ENCODE measurements around the gene RNF133. TPM values are rescaled to one million over a fixed set of nuclear protein-coding genes. Genes with fewer than 3 reads are reported as not detected.

RNF133 gene
- total RNA-seq, 1 experiment from 2014 or later, result 0.26 TPM

DNA sequence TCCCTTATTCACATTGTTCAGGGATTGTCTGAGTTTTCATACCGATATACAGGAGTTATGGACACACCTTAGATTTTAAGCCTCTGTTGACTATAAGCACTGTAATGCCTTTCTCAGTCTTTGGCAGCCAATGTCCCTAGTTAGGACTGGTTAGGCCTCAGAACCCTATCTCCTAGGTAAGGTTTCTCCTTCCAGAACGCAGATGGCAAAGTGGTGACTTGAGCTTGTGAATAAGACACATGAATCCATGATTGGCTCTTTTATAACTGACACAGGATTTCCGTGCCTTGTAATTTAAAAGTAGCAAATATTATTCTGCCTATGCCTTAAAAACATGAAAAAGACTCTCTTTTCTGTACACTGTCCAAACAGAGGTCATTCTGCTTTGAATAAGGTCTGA lies 16.3 kb upstream of the RNF133 start:
- no peaks in the 10 kb centered on the region for H3K27me3 ChIP-seq (ENCODE audit: low read length)
- no peaks in the 10 kb centered on the region for H3K79me2 ChIP-seq (ENCODE audit: low read length)
- H3K27ac ChIP-seq (ENCODE audit: low read length), result no peak overlapping the region
- no peaks in the 10 kb centered on the region for H4K20me1 ChIP-seq (ENCODE audit: low read length)
- H3K4me2 ChIP-seq (ENCODE audit: low read length), result no peak overlapping the region
- H2AFZ ChIP-seq (ENCODE audit: low read length), result no peak overlapping the region
- no peak for ATAC-seq
- ChIA-PET CTCF (no interaction called here), POLR2A (ENCODE audit: unreplicated experiment) (no interaction called here)
- intact Hi-C loops (cut with micrococcal nuclease), result no loop called here
- no peaks in the 10 kb centered on the region for H3K4me1 ChIP-seq (ENCODE audit: insufficient read depth, low read length)
- no peak for DNase-seq
- H3K9me2 ChIP-seq (replicated peaks; ENCODE audit: low read length), result no peaks in the 10 kb centered on the region
- no peaks in the 10 kb centered on the region for H3K36me3 ChIP-seq (ENCODE audit: low read depth, low read length)
- TF ChIP-seq EZH2phosphoT487 (IDR thresholded peaks at IDR 0.05; ENCODE audit: borderline replicate concordance, low read length) (no peak), EZH2 (IDR thresholded peaks at IDR 0.05; ENCODE audit: low read length, unreplicated experiment) (no peak), CTCF (conservative IDR thresholded peaks at IDR 0.05; ENCODE audit: low read depth, low read length) (no peak)
- no peak overlapping the region for H3K9ac ChIP-seq (ENCODE audit: low read length)
- H3K9me3 ChIP-seq (ENCODE audit: low read length), result no peaks in the 10 kb centered on the region
- no TSS peak for BruUV-seq (replicated peaks)
- H3F3A ChIP-seq (ENCODE audit: low read length, unreplicated experiment), result no peaks in the 10 kb centered on the region
- H3K4me3 ChIP-seq (ENCODE audit: low read length), result no peak overlapping the region

DNA sequence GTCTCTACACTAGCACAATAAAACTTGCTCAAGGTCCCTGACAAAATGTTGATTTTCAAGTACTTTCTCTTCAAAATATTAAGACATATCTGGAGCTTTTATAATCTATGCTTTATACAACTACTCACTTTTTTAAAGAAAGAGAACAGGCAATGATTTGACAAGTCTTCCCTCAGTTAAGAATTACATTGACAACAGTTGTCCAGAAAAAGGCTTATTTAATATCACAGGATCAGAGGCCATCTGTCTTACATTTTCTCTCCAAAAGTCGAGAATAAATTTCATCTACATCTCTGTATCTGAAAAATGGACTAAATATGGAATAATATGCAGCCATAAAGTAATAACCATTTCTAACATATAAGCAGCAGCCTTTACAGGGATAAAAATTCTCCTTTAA lies 12.0 kb upstream of the RNF133 start:
- Histone ChIP-seq H3K27me3 (ENCODE audit: low read length) (no peaks in the 10 kb centered on the region), H3K36me3 (ENCODE audit: low read depth, low read length) (no peaks in the 10 kb centered on the region), H3K27ac (ENCODE audit: low read length) (no peak overlapping the region), H2AFZ (ENCODE audit: low read length) (no peak overlapping the region), H3F3A (ENCODE audit: low read length, unreplicated experiment) (no peaks in the 10 kb centered on the region), H3K4me1 (ENCODE audit: insufficient read depth, low read length) (no peaks in the 10 kb centered on the region), H3K4me3 (ENCODE audit: low read length) (no peak overlapping the region), H3K9me2 (replicated peaks; ENCODE audit: low read length) (no peaks in the 10 kb centered on the region), H3K9me3 (ENCODE audit: low read length) (no peaks in the 10 kb centered on the region), H3K4me2 (ENCODE audit: low read length) (no peak overlapping the region), H4K20me1 (ENCODE audit: low read length) (no peaks in the 10 kb centered on the region), H3K79me2 (ENCODE audit: low read length) (no peaks in the 10 kb centered on the region), H3K9ac (ENCODE audit: low read length) (no peak overlapping the region)
- no peak for DNase-seq
- CTCF ChIA-PET, result no interaction called here
- TF ChIP-seq EZH2 (IDR thresholded peaks at IDR 0.05; ENCODE audit: low read length, unreplicated experiment) (no peak), EZH2phosphoT487 (IDR thresholded peaks at IDR 0.05; ENCODE audit: borderline replicate concordance, low read length) (no peak)
- POLR2A ChIA-PET (ENCODE audit: unreplicated experiment), result no interaction called here
- no TSS peak for BruUV-seq (replicated peaks)
- no peak for ATAC-seq
- intact Hi-C loops (cut with micrococcal nuclease), result no loop called here

DNA sequence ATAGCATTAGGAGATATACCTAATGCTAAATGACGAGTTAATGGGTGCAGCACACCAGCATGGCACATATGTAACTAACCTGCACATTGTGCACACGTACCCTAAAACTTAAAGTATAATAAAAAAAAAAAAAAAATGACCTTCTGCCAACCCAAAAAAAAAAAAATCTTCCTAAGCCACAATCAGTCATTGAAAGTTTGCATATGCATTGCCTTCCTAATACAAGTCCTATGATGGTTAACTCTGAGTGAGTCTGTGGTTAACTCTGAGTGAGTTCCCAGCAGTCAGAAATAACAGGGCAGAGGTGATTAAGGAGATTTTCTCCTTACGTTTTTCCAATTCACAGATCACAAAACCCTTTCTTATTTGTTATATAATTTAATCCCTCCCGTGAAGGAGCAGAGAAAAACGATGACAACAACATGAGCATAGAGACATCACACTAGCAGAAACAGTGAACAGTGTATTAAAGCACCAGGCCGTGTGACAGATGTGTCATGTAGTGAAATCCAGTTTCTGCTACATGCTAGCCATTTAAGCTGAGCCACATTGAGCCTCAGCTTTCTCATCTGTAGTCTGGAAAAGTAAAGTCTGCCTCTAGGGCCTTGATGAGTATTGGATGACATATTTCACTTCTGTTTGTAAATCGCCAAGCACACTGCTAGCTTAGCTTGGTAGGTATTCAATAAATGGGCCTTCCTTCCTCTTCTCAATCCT lies 11.2 kb upstream of the RNF133 start:
- Histone ChIP-seq H3K27me3 (ENCODE audit: low read length) (no peaks in the 10 kb centered on the region), H3K36me3 (ENCODE audit: low read depth, low read length) (no peaks in the 10 kb centered on the region), H2AFZ (ENCODE audit: low read length) (no peak overlapping the region), H3K27ac (ENCODE audit: low read length) (no peak overlapping the region), H3K4me1 (ENCODE audit: insufficient read depth, low read length) (no peaks in the 10 kb centered on the region), H3K9me2 (replicated peaks; ENCODE audit: low read length) (no peaks in the 10 kb centered on the region), H3K9me3 (ENCODE audit: low read length) (no peaks in the 10 kb centered on the region), H3K4me2 (ENCODE audit: low read length) (no peak overlapping the region), H3K79me2 (ENCODE audit: low read length) (no peaks in the 10 kb centered on the region), H3K4me3 (ENCODE audit: low read length) (no peak overlapping the region), H3K9ac (ENCODE audit: low read length) (no peak overlapping the region), H3F3A (ENCODE audit: low read length, unreplicated experiment) (no peaks in the 10 kb centered on the region), H4K20me1 (ENCODE audit: low read length) (no peaks in the 10 kb centered on the region)
- ATAC-seq, result no peak
- no peak for DNase-seq
- ChIA-PET CTCF (no interaction called here), POLR2A (ENCODE audit: unreplicated experiment) (no interaction called here)
- intact Hi-C loops (cut with micrococcal nuclease), result no loop called here
- no peak for TF ChIP-seq CTCF (conservative IDR thresholded peaks at IDR 0.05; ENCODE audit: low read depth, low read length)
- TF ChIP-seq EZH2phosphoT487 (IDR thresholded peaks at IDR 0.05; ENCODE audit: borderline replicate concordance, low read length), result no peak
- no peak for TF ChIP-seq EZH2 (IDR thresholded peaks at IDR 0.05; ENCODE audit: low read length, unreplicated experiment)
- no TSS peak for BruUV-seq (replicated peaks)

All from PC-3 (cell line).